H1 (cell line): ENCODE results near the gene NELFA. TPM values are rescaled to one million over a fixed set of nuclear protein-coding genes. Genes with fewer than 3 reads are reported as not detected.

Source experiments
- EZH2 ChIP-seq: fragments of 200-600 bp; sonication (generic); IDR thresholded peaks from 2 replicates; pipeline ENCODE4 v1.7.1; 2012; ENCODE audit warnings: low read depth, mild to moderate bottlenecking, moderate library complexity, low read length, inconsistent platforms; ENCODE audit not compliant: severe bottlenecking
- NRF1 ChIP-seq: IDR thresholded peaks from 2 replicates; pipeline ENCODE4 v1.6.1; 2011; ENCODE audit warnings: mild to moderate bottlenecking, low read depth, low read length, improper control_type of control experiment
- RAD21 ChIP-seq, 2 experiments: IDR thresholded peaks in 1 of 2; conservative IDR thresholded peaks in 1 of 2; 2 replicates each; pipeline ENCODE4 v1.6.1; 2011; ENCODE audit warnings: low read depth in 2 of 2, low read length in 2 of 2, improper control_type of control experiment in 1 of 2, inconsistent platforms in 1 of 2, mild to moderate bottlenecking in 1 of 2, moderate library complexity in 1 of 2
- RNF2 ChIP-seq: fragments of 200-900, 300-1000 bp; sonication (generic); IDR thresholded peaks from 2 replicates; pipeline ENCODE4 v1.7.1; 2016; ENCODE audit warnings: borderline replicate concordance, low read depth, mild to moderate bottlenecking, antibody characterized with exemption, low read length; ENCODE audit not compliant: poor library complexity, severe bottlenecking; ENCODE audit errors: missing control alignments
- SUZ12 ChIP-seq: fragments of 200-600 bp; sonication (generic); IDR thresholded peaks from 2 replicates; pipeline ENCODE4 v1.6.1; 2012; ENCODE audit warnings: mild to moderate bottlenecking, inconsistent platforms, low read length, moderate library complexity, mixed read lengths
- polyA plus RNA-seq, 7 experiments: library from polyadenylated mRNA; depleted of rRNA in 3 of 7; stranded (reverse) in 5 of 7; unstranded in 2 of 7; fragments of >200 nt in 5 of 7; fragments of 200-250 nt in 2 of 7; gene quantifications; 1 replicate in 5 of 7; 2 replicates in 1 of 7; 4 replicates in 1 of 7; pipeline versions ENCODE4 v1.2.1 to v1.2.3, GENCODE V29; 2011 to 2013; ENCODE audit warnings: missing spikeins in 2 of 7, mixed read lengths in 2 of 7
- total RNA-seq: library from RNA; stranded (reverse); fragmentation: NEBNext Ultra II Directional; extraction: Animal tissue kit (Norgen Biotek cat#: 25700); gene quantifications from 2 replicates; pipeline ENCODE4 v1.2.1, GENCODE V29; 2021
- TF ChIP-seq, protein P1 (sequence below): IDR thresholded peaks from 2 replicates; pipeline ENCODE4 v1.6.1; 2012; ENCODE audit warnings: low read length, inconsistent platforms

Gene NELFA
- total and polyA plus RNA-seq, 2 of the 8 experiments (the other 6 are each of a cell fraction or from before 2014, with no cell fraction given), result 41.8 to 57.5 TPM

DNA sequence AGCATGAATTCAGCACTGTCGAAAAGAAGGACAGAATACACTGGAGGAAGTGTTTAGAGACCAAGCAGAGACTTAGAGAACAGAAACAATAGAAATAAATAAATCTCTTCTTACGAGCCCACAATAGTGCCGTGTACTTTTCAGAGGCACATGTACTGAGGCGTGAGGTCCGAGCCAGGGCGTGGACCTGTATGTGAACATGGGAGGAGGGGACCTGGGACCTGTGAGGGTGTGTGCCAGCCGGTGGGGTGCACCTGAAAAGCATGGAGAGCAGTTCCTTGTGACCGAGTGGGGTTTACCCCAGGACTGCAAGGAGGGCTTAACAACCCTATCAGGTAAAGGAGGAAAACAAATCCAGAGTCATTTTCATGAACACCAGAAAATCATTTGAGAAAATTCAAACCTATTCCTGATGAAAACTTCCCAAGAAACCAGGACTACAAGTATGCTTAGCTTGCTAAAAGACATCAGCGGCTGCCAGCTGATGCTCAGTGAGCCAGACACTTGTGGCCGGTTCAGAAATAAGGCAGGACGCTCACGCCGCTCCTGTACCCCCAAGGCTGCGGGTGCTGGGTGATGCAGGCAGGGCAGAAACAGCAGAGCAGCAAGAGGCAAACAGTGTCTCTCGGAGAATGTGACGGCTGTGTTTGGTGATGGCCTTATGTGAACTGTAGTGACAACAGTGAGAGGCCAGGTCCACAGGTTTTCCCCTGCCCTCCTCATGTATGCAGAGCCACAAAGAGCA is 37.1 kb downstream of the NELFA start (continued):
- TF ChIP-seq EZH2 (no peak), SUZ12 (no peak), RNF2 (no peak), RAD21 (IDR thresholded peaks at IDR 0.05 in 1 of 2, conservative IDR thresholded peaks at IDR 0.05 in 1 of 2; ENCODE audit: low read depth in 2 of 2, low read length in 2 of 2) (no peak), NRF1 (no peak)
- TF ChIP-seq, protein P1, sequence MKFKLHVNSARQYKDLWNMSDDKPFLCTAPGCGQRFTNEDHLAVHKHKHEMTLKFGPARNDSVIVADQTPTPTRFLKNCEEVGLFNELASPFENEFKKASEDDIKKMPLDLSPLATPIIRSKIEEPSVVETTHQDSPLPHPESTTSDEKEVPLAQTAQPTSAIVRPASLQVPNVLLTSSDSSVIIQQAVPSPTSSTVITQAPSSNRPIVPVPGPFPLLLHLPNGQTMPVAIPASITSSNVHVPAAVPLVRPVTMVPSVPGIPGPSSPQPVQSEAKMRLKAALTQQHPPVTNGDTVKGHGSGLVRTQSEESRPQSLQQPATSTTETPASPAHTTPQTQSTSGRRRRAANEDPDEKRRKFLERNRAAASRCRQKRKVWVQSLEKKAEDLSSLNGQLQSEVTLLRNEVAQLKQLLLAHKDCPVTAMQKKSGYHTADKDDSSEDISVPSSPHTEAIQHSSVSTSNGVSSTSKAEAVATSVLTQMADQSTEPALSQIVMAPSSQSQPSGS, result no peak
